ENCODE measurements around the gene CHAD. TPM values are rescaled to one million over a fixed set of nuclear protein-coding genes. Genes with fewer than 3 reads are reported as not detected.

CHAD gene
- total RNA-seq, 1 experiment from 2014 or later = 0.57 TPM

- H3K27ac Mint-ChIP-seq = peak overlapping the region in 2 of 3 experiments; percentile 53 to 82; a peak in 1 of 7 replicates
- H3K14ac ChIP-seq (ENCODE audit: insufficient read depth, low read length) = no peak overlapping the region
- H3K27me3 Mint-ChIP-seq (ENCODE audit: low read depth) = peaks cover 13% of the 10 kb centered on the region
- H3K56ac ChIP-seq (ENCODE audit: insufficient read length, low read depth, low read length) = no peak overlapping the region
- H3K79me2 ChIP-seq (ENCODE audit: insufficient read depth, low read length) = no peaks in the 10 kb centered on the region
- WGBS (ENCODE audit: extremely low coverage, insufficient read length, low lambda C conversion rate) = no CpG with 5 or more reads among the region's 7 CpGs
- no peak overlapping the region for H2BK5ac ChIP-seq (ENCODE audit: insufficient read length, low read length)
- H3K4me2 ChIP-seq (ENCODE audit: insufficient read depth, insufficient read length, low read length) = peak overlapping the region; percentile 75
- H3K79me1 ChIP-seq (ENCODE audit: insufficient read depth, low read depth, low read length, poor library complexity, severe bottlenecking) = no peaks in the 10 kb centered on the region
- no peak overlapping the region for H3K27ac ChIP-seq (ENCODE audit: insufficient read length, low read depth, low read length)
- H3K23me2 ChIP-seq (ENCODE audit: insufficient read length, low read depth, low read length, poor library complexity, severe bottlenecking) = no peaks in the 10 kb centered on the region
- no peak overlapping the region for H3K9ac ChIP-seq (ENCODE audit: extremely low read depth, insufficient read length, low read length)
- H3K23ac ChIP-seq (ENCODE audit: insufficient read length, low read depth, low read length) = no peak overlapping the region
- no peaks in the 10 kb centered on the region for H3K4me1 ChIP-seq (ENCODE audit: insufficient read depth, low read length)
- peak overlapping the region; percentile 68 to 82 for H3K4me3 Mint-ChIP-seq
- no peak for DNase-seq
- H2AK5ac ChIP-seq (ENCODE audit: insufficient read length, low read length) = no peak overlapping the region
- H2AFZ ChIP-seq (ENCODE audit: low read length) = no peak overlapping the region
- peaks cover 12 to 16% of the 10 kb centered on the region in 2 experiments for H3K4me1 Mint-ChIP-seq
- H2BK15ac ChIP-seq (ENCODE audit: low read depth, low read length) = no peak overlapping the region
- H4K5ac ChIP-seq (ENCODE audit: insufficient read length, low read depth, low read length) = no peak overlapping the region
- no peak overlapping the region for H4K8ac ChIP-seq (replicated peaks; ENCODE audit: insufficient read length, low read depth, low read length)
- H4K20me1 ChIP-seq (ENCODE audit: control insufficient read depth, insufficient read depth, insufficient read length) = no peaks in the 10 kb centered on the region
- H3K9me3 ChIP-seq (ENCODE audit: control insufficient read depth, low read depth, low read length) = no peaks in the 10 kb centered on the region
- H3K9me3 Mint-ChIP-seq = no peaks in the 10 kb centered on the region
- no peak for TF ChIP-seq CTCF (conservative IDR thresholded peaks at IDR 0.05)
- H3T11ph ChIP-seq (ENCODE audit: low read length) = no peak overlapping the region
- no peaks in the 10 kb centered on the region; the same call in 1 of the 2 replicates for H3K27me3 ChIP-seq (ENCODE audit: insufficient read depth, low read length)
- H2BK12ac ChIP-seq (ENCODE audit: insufficient read length, low read depth, low read length) = no peak overlapping the region
- no peak overlapping the region for H2BK20ac ChIP-seq (ENCODE audit: low read depth, low read length, poor library complexity, severe bottlenecking)
- no peak overlapping the region for H2BK120ac ChIP-seq (ENCODE audit: low read depth, low read length, poor library complexity, severe bottlenecking)
- H3K4ac ChIP-seq (ENCODE audit: low read depth, low read length) = no peak overlapping the region
- H4K91ac ChIP-seq (ENCODE audit: insufficient read length, low read depth, low read length) = no peak overlapping the region
- H3K18ac ChIP-seq (ENCODE audit: insufficient read length, low read depth, low read length) = no peak overlapping the region
- peaks cover 2 to 15% (median 10%) of the 10 kb centered on the region in 3 experiments for H3K36me3 Mint-ChIP-seq (ENCODE audit: insufficient read depth in 1 of 3, low read depth in 3 of 3)
These were observed 9.3 kb upstream of the CHAD start for GRCh38 chr17:50477976-50478375.

Measured in H9 (cell line).